Rectal smooth muscle tissue (tissue), 1 donor: Measurements from ENCODE around the gene PLAU.
"Not testable (repeated sequence)": the region's sequence is repeated elsewhere in the genome, so short reads cannot be mapped to it uniquely, and the experiment has no call there.

Source experiments
- H3K27ac ChIP-seq: one replicate; pipeline ENCODE4 v1.7.0; 2013; ENCODE audit warnings: low read depth, low read length, inconsistent platforms
- H3K27me3 ChIP-seq: one replicate; pipeline ENCODE4 v1.7.0; 2013; ENCODE audit warnings: low read length; ENCODE audit not compliant: control insufficient read depth, insufficient read depth
- H3K36me3 ChIP-seq: one replicate; pipeline ENCODE4 v1.7.0; 2013; ENCODE audit warnings: low read length; ENCODE audit not compliant: control insufficient read depth, insufficient read depth
- H3K4me1 ChIP-seq: one replicate; pipeline ENCODE4 v1.7.0; 2013; ENCODE audit warnings: low read length; ENCODE audit not compliant: control insufficient read depth, insufficient read depth
- H3K4me3 ChIP-seq: one replicate; pipeline ENCODE4 v1.7.0; 2013; ENCODE audit warnings: low read length
- H3K9ac ChIP-seq: one replicate; pipeline ENCODE4 v1.7.0; 2013; ENCODE audit warnings: low read length

PLAU gene

GRCh38 chr10:73892310-73893030 lies 18.5 kb upstream of the PLAU start:
- Histone ChIP-seq H3K4me3 (no peak overlapping the region), H3K4me1 (peaks cover 15% of the 10 kb centered on the region), H3K27ac (no peak overlapping the region), H3K9ac (no peak overlapping the region), H3K27me3 (no peaks in the 10 kb centered on the region), H3K36me3 (no peaks in the 10 kb centered on the region)

GRCh38 chr10:73893426-73893825 lies 17.5 kb upstream of the PLAU start:
- Histone ChIP-seq H3K4me3 (no peak overlapping the region), H3K4me1 (peaks cover 5% of the 10 kb centered on the region), H3K36me3 (no peaks in the 10 kb centered on the region), H3K9ac (no peak overlapping the region), H3K27me3 (no peaks in the 10 kb centered on the region), H3K27ac (no peak overlapping the region)

- Histone ChIP-seq H3K27ac (no peak overlapping the region), H3K4me3 (no peak overlapping the region), H3K27me3 (no peaks in the 10 kb centered on the region), H3K9ac (no peak overlapping the region), H3K36me3 (no peaks in the 10 kb centered on the region), H3K4me1 (no peaks in the 10 kb centered on the region)
Observed at GRCh38 chr10:73894245-73894971, 16.5 kb upstream of the PLAU start.

- H3K27ac ChIP-seq, H3K9ac ChIP-seq, H3K4me1 ChIP-seq, H3K4me3 ChIP-seq, H3K36me3 ChIP-seq, H3K27me3 ChIP-seq: not testable (repeated sequence)
Observed at GRCh38 chr10:73895381-73895780, 15.6 kb upstream of the PLAU start.

GRCh38 chr10:73897693-73898092 lies 13.2 kb upstream of the PLAU start:
- Histone ChIP-seq H3K27me3 (no peaks in the 10 kb centered on the region), H3K36me3 (no peaks in the 10 kb centered on the region), H3K4me3 (no peak overlapping the region), H3K9ac (no peak overlapping the region), H3K27ac (no peak overlapping the region), H3K4me1 (no peaks in the 10 kb centered on the region)

GRCh38 chr10:73898730-73899410 lies 12.1 kb upstream of the PLAU start:
- Histone ChIP-seq H3K27ac (no peak overlapping the region), H3K36me3 (no peaks in the 10 kb centered on the region), H3K4me1 (no peaks in the 10 kb centered on the region), H3K9ac (no peak overlapping the region), H3K27me3 (no peaks in the 10 kb centered on the region), H3K4me3 (no peak overlapping the region)

- Histone ChIP-seq H3K27ac (no peak overlapping the region), H3K9ac (no peak overlapping the region), H3K36me3 (no peaks in the 10 kb centered on the region), H3K4me1 (no peaks in the 10 kb centered on the region), H3K27me3 (no peaks in the 10 kb centered on the region), H3K4me3 (no peak overlapping the region)
Observed at GRCh38 chr10:73899423-73899822, 11.5 kb upstream of the PLAU start.

- Histone ChIP-seq H3K9ac (no peak overlapping the region), H3K4me3 (no peak overlapping the region), H3K27me3 (no peaks in the 10 kb centered on the region), H3K27ac (no peak overlapping the region), H3K4me1 (no peaks in the 10 kb centered on the region), H3K36me3 (no peaks in the 10 kb centered on the region)
Observed at GRCh38 chr10:73900064-73900463, 10.9 kb upstream of the PLAU start.

- Histone ChIP-seq H3K4me3 (no peak overlapping the region), H3K27me3 (no peaks in the 10 kb centered on the region), H3K9ac (no peak overlapping the region), H3K4me1 (no peaks in the 10 kb centered on the region), H3K36me3 (no peaks in the 10 kb centered on the region), H3K27ac (no peak overlapping the region)
Observed at GRCh38 chr10:73901261-73901660, 9.7 kb upstream of the PLAU start.

- no peaks in the 10 kb centered on the region for H3K36me3 ChIP-seq
- H3K27ac ChIP-seq = no peak overlapping the region
- H3K9ac ChIP-seq = no peak overlapping the region
- H3K4me1 ChIP-seq = peaks cover 4% of the 10 kb centered on the region
- H3K27me3 ChIP-seq = no peaks in the 10 kb centered on the region
- no peak overlapping the region for H3K4me3 ChIP-seq
Observed at GRCh38 chr10:73902351-73902750, 8.6 kb upstream of the PLAU start.

GRCh38 chr10:73905256-73906020 lies 5.5 kb upstream of the PLAU start:
- peaks cover 4% of the 10 kb centered on the region for H3K4me1 ChIP-seq

More at GRCh38 chr10:73905256-73906020, 5.5 kb upstream of the PLAU start:
- Histone ChIP-seq H3K4me3 (no peak overlapping the region), H3K9ac (no peak overlapping the region), H3K27me3 (no peaks in the 10 kb centered on the region), H3K27ac (no peak overlapping the region), H3K36me3 (no peaks in the 10 kb centered on the region)
